Gastrocnemius medialis (tissue), 4 donors: ENCODE measurements around the gene TMEM154. TPM values are rescaled to one million over a fixed set of nuclear protein-coding genes. Genes with fewer than 3 reads are reported as not detected.

Experiments
- ATAC-seq, 2 donors: fragments of 150-250 bp; one replicate each; pipeline ENCODE4 v1.9.1; 2016
- DNase-seq, 2 donors: peaks; one replicate each; pipeline ENCODE4 v3.0.0-alpha.2; 2019
- H3K27ac ChIP-seq, 4 donors: fragments of 200-600 bp; sonication (generic); 1 replicate in 1 of 4; 2 replicates in 3 of 4; pipeline ENCODE4 v1.5.1; 2016 to 2018; ENCODE audit warnings: mild to moderate bottlenecking in 2 of 4, moderate library complexity in 1 of 4
- H3K27me3 ChIP-seq, 3 donors: fragments of 200-600 bp; sonication (generic) in 2 of 3; 1 replicate in 1 of 3; 2 replicates in 2 of 3; pipeline versions ENCODE4 v1.5.1 to v1.6.0; 2016 to 2019; ENCODE audit warnings: mild to moderate bottlenecking in 1 of 3, moderate library complexity in 1 of 3
- H3K36me3 ChIP-seq, 2 donors: fragments of 200-600 bp; sonication (generic) in 1 of 2; one replicate each; pipeline ENCODE4 v1.5.1; 2017 to 2018
- H3K4me1 ChIP-seq, 2 donors: fragments of 200-600 bp; sonication (generic) in 1 of 2; one replicate each; pipeline ENCODE4 v1.5.1; 2016 to 2017; ENCODE audit warnings: mild to moderate bottlenecking in 2 of 2
- H3K4me3 ChIP-seq, 4 donors: fragments of 200-600 bp; sonication (generic) in 3 of 4; 1 replicate in 1 of 4; 2 replicates in 3 of 4; pipeline ENCODE4 v1.5.1; 2016 to 2019; ENCODE audit warnings: mild to moderate bottlenecking in 2 of 4
- H3K9me3 ChIP-seq, 3 donors: fragments of 200-600 bp; sonication (generic) in 2 of 3; 1 replicate in 1 of 3; 2 replicates in 2 of 3; pipeline ENCODE4 v1.5.1; 2016 to 2019
- CTCF ChIP-seq, 5 experiments: fragments of 450-650 bp in 3 of 5; fragments of 200-600 bp in 2 of 5; sonication (generic) in 2 of 5; IDR thresholded peaks in 4 of 5; conservative IDR thresholded peaks in 1 of 5; 1 replicate in 4 of 5; 2 replicates in 1 of 5; pipeline ENCODE4 v1.5.1; 2016 to 2019; ENCODE audit warnings: antibody characterized with exemption in 5 of 5, mild to moderate bottlenecking in 3 of 5, moderate library complexity in 3 of 5
- POLR2A ChIP-seq, 2 donors: fragments of 450-650 bp; IDR thresholded peaks; one replicate each; pipeline ENCODE4 v1.6.1; 2017; ENCODE audit warnings: antibody characterized with exemption in 2 of 2, mild to moderate bottlenecking in 2 of 2, moderate library complexity in 2 of 2
- in situ Hi-C, 4 donors: fragments of 200-750 bp; cut with MboI; loops; one replicate each; pipeline versions ENCODE4 v1.15.0 to v1.8.0; 2017; ENCODE audit warnings: low sequenced_read_pairs in 4 of 4
- intact Hi-C: fragments of 100-400 bp; cut with DNase I; formaldehyde crosslinking; loops from one replicate; pipeline ENCODE4 v1.15.1; 2023; ENCODE audit warnings: low total_unique reads
- total RNA-seq, 4 donors: library from RNA; depleted of rRNA; stranded (reverse); fragments of >200 nt; gene quantifications; one replicate each; pipeline versions ENCODE4 v1.1.0 to v1.2.3, GENCODE V29; 2016

Gene TMEM154
- total RNA-seq, 4 donors from 2014 or later = 0.15 to 2.0 (median 0.70) TPM

DNA sequence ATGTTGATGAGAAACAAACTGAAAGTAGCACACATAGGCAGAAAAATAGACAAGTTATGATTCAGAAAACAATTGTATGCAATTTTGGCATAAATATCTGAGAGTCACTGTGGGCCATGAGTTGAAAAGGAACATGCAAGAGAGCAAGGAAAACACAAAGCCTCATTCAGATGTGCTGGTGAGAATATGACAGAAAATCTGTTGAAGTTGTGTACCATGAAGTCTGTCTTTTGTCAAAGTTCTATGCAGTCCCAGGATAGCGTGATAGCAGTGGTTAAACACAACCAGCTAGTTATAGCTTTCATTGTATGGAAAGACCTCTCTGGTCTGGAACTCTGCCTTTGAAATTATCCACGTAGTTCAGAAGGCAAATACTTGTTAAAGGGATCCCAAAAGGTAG lies 53.0 kb downstream of the TMEM154 start:
- Histone ChIP-seq H3K4me3 (no peak overlapping the region), H3K27ac (no peak overlapping the region), H3K4me1 (no peaks in the 10 kb centered on the region), H3K9me3 (no peaks in the 10 kb centered on the region), H3K36me3 (no peaks in the 10 kb centered on the region), H3K27me3 (no peaks in the 10 kb centered on the region)
- intact Hi-C loops = no loop called here
- ATAC-seq (no peak), DNase-seq (no peak)
- no peak for TF ChIP-seq POLR2A (IDR thresholded peaks at IDR 0.05)
- in situ Hi-C loops = no loop called here

DNA sequence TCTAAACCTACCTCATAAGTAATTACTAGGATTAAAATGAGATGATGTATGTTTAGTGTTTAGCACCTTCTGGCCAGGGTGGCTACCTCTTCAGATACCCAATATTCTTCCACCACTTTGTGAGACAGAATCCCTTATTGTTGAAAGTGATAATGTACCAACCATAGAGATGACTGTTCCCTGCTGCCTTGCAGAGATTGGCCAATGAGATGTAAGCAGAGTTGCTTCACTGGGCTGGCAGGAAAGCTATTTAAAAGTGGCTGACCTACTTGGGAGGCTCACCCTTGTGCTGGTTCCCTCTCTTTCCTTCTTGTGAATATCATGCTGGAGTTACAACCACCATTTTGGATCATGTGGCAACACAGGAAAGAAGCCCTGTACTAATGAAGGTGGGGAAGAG lies 58.9 kb downstream of the TMEM154 start:
- no peak for DNase-seq
- H3K4me3 ChIP-seq = no peak overlapping the region
- intact Hi-C loops = no loop called here
- H3K9me3 ChIP-seq = no peaks in the 10 kb centered on the region
- in situ Hi-C loops = no loop called here
- ATAC-seq = no peak
- H3K27me3 ChIP-seq = peaks cover 0 to 3% (median 0%) of the 10 kb centered on the region in 3 donors
- H3K27ac ChIP-seq = no peak overlapping the region
- no peaks in the 10 kb centered on the region for H3K4me1 ChIP-seq
- no peaks in the 10 kb centered on the region for H3K36me3 ChIP-seq
- TF ChIP-seq CTCF (IDR thresholded peaks at IDR 0.05 in 4 of 5, conservative IDR thresholded peaks at IDR 0.05 in 1 of 5) (no peak), POLR2A (IDR thresholded peaks at IDR 0.05) (no peak)

DNA sequence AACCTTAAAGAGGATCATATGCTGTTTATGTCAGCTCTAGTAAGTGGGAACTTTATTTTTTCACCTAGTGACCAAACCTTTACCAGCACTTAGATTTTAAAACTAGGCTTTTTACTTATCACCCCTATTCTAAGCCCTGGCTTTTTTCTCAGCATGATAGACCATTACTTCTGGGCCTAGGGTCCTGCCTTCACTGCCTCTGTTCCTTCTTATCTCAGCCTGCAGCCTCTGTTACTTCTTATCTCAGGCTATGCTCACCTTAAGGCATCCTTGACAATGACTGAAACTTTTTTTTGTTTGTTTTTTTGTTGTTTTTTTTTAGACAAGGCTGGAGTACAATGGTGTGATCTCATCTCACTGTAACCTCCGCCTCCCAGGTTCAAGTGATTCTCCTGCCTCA lies 59.6 kb downstream of the TMEM154 start:
- H3K4me3 ChIP-seq = no peak overlapping the region
- H3K4me1 ChIP-seq = no peaks in the 10 kb centered on the region
- no peak for DNase-seq
- H3K36me3 ChIP-seq = no peaks in the 10 kb centered on the region
- intact Hi-C loops = no loop called here
- in situ Hi-C loops = no loop called here
- no peaks in the 10 kb centered on the region for H3K9me3 ChIP-seq
- TF ChIP-seq CTCF (IDR thresholded peaks at IDR 0.05 in 4 of 5, conservative IDR thresholded peaks at IDR 0.05 in 1 of 5) (no peak), POLR2A (IDR thresholded peaks at IDR 0.05) (no peak)
- peaks cover 0 to 3% (median 0%) of the 10 kb centered on the region in 3 donors for H3K27me3 ChIP-seq
- H3K27ac ChIP-seq = no peak overlapping the region
- ATAC-seq = no peak

DNA sequence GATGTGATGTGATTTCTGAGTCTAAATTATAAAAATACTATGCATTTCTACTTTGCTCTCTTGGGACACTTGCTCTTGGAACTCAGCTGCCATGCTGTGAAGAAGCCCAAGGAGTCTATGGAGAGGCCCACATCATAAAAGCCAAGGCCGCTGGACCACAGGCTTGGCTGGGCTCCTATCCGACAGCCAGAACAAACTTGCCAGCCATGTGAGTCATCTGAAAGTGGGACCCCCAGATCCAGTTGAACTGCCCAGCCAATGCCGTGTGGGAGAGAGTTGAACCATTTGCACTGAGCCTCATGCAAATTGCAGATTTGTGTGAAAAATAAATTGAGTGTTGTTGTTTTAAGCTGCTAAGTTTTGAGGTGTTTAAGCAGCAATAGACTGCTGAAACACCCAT lies 60.2 kb downstream of the TMEM154 start:
- H3K27ac ChIP-seq = no peak overlapping the region
- no peak overlapping the region for H3K4me3 ChIP-seq
- no peak for DNase-seq
- no peaks in the 10 kb centered on the region for H3K9me3 ChIP-seq
- no peak for TF ChIP-seq CTCF (IDR thresholded peaks at IDR 0.05 in 4 of 5, conservative IDR thresholded peaks at IDR 0.05 in 1 of 5)
- TF ChIP-seq POLR2A (IDR thresholded peaks at IDR 0.05) = no peak
- in situ Hi-C loops (no loop called here), intact Hi-C loops (no loop called here)
- no peaks in the 10 kb centered on the region for H3K36me3 ChIP-seq
- no peak for ATAC-seq
- no peaks in the 10 kb centered on the region for H3K4me1 ChIP-seq
- H3K27me3 ChIP-seq = peaks cover 0 to 3% (median 0%) of the 10 kb centered on the region in 3 donors

GRCh38 chr4:152618971-152619370 lies 60.8 kb downstream of the TMEM154 start:
- peaks cover 0 to 3% (median 0%) of the 10 kb centered on the region in 3 donors for H3K27me3 ChIP-seq
- H3K36me3 ChIP-seq = no peaks in the 10 kb centered on the region
- TF ChIP-seq CTCF (IDR thresholded peaks at IDR 0.05 in 4 of 5, conservative IDR thresholded peaks at IDR 0.05 in 1 of 5) (no peak), POLR2A (IDR thresholded peaks at IDR 0.05) (no peak)
- H3K27ac ChIP-seq = no peak overlapping the region
- in situ Hi-C loops = no loop called here
- DNase-seq (no peak), ATAC-seq (no peak)
- intact Hi-C loops = no loop called here
- H3K4me1 ChIP-seq = no peaks in the 10 kb centered on the region
- H3K9me3 ChIP-seq = no peaks in the 10 kb centered on the region
- no peak overlapping the region for H3K4me3 ChIP-seq
